Measurements from ENCODE around the gene PNMA1.

- TF ChIP-seq CTCF (IDR thresholded peaks at IDR 0.05; ENCODE audit: low read depth, low read length) (no peak), EZH2phosphoT487 (IDR thresholded peaks at IDR 0.05; ENCODE audit: low read depth) (no peak)
Observed at GRCh38 chr14:73685328-73685727, 28.9 kb downstream of the PNMA1 start.

Measured in OCI-LY3 (cell line).